Spleen (tissue), 7 donors: Measurements from ENCODE around the gene POMT2.

Source experiments
- POLR2A ChIP-seq, 3 donors: fragments of 450-650 bp; IDR thresholded peaks; one replicate each; pipeline ENCODE4 v1.5.1; 2017; ENCODE audit warnings: antibody characterized with exemption in 3 of 3, mild to moderate bottlenecking in 1 of 3
- POLR2AphosphoS5 ChIP-seq, 3 donors: sonication (generic); formaldehyde crosslinking; IDR thresholded peaks; one replicate each; pipeline ENCODE4 v1.5.1; 2017; ENCODE audit warnings: antibody characterized with exemption in 3 of 3
- TF ChIP-seq, protein P1 (sequence below), 11 experiments: fragments of 200-600 bp in 7 of 11; fragments of 450-650 bp in 4 of 11; sonication (generic) in 4 of 11; IDR thresholded peaks in 8 of 11; conservative IDR thresholded peaks in 3 of 11; 1 replicate in 7 of 11; 2 replicates in 4 of 11; pipeline versions ENCODE4 v1.4.0 to v1.8.0; 2016 to 2021; ENCODE audit warnings: antibody characterized with exemption in 11 of 11, inconsistent platforms in 4 of 11, mild to moderate bottlenecking in 1 of 11
- donor health status: DM: no; HTN: no; CAD: no; lungs with moderate emphysema.
- donor health status: DM: no; HTN: no; CAD: no.
- donor health status: DM: no; HTN: no; CAD: no.

DNA sequence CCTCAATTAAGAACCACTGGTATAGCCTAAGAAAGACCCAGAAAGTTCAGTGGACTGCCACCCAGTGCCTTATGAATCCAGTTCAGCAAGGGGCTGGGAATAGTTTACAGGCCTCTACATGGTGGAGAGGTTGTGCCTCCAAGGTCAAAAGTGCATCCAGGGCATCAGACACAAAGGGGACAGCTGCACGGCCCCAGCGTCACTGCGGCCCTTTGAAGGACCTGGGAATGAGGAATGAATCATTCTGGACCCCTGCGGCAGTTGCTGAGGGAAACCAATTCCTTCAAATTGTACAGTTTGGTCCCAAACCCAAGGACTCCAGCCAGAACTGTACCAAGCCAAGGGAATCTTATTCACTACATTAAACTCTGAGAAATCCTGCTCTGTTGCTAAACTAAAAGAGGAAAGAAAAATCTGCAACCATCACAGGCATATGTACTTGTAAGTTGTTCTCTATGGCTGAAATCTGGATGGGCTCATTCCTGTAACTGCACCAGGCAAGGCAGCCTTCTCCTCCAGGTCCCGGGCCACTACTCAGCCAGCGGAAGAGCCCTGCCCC, 38.8 kb downstream of the POMT2 start:
- TF ChIP-seq, protein P1, sequence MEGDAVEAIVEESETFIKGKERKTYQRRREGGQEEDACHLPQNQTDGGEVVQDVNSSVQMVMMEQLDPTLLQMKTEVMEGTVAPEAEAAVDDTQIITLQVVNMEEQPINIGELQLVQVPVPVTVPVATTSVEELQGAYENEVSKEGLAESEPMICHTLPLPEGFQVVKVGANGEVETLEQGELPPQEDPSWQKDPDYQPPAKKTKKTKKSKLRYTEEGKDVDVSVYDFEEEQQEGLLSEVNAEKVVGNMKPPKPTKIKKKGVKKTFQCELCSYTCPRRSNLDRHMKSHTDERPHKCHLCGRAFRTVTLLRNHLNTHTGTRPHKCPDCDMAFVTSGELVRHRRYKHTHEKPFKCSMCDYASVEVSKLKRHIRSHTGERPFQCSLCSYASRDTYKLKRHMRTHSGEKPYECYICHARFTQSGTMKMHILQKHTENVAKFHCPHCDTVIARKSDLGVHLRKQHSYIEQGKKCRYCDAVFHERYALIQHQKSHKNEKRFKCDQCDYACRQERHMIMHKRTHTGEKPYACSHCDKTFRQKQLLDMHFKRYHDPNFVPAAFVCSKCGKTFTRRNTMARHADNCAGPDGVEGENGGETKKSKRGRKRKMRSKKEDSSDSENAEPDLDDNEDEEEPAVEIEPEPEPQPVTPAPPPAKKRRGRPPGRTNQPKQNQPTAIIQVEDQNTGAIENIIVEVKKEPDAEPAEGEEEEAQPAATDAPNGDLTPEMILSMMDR (IDR thresholded peaks at IDR 0.05 in 8 of 11, conservative IDR thresholded peaks at IDR 0.05 in 3 of 11): no peak
- TF ChIP-seq POLR2AphosphoS5 (IDR thresholded peaks at IDR 0.05) (no peak), POLR2A (IDR thresholded peaks at IDR 0.05) (no peak)
